DND-41 (cell line): Measurements from ENCODE around the gene TBC1D22A.

ENCODE experiments used
- CTCF ChIP-seq: IDR thresholded peaks from 2 replicates; pipeline ENCODE4 v1.5.1; 2012; ENCODE audit warnings: borderline replicate concordance, low read length, moderate library complexity, mild to moderate bottlenecking; ENCODE audit not compliant: poor library complexity, severe bottlenecking; ENCODE audit errors: extremely low read depth
- EZH2 ChIP-seq: IDR thresholded peaks from 3 replicates; pipeline ENCODE4 v1.6.1; 2012; ENCODE audit warnings: borderline replicate concordance, low read depth, mild to moderate bottlenecking, moderate library complexity, low read length, inconsistent platforms; ENCODE audit not compliant: severe bottlenecking

GRCh38 chr22:46766611-46767010 lies 4.2 kb downstream of the TBC1D22A start:
- TF ChIP-seq CTCF, result no peak
- no peak for TF ChIP-seq EZH2
